Erythroblast (primary cell): ENCODE measurements around the gene MAU2.

Experiments used
- GATA1 ChIP-seq: IDR thresholded peaks from 2 replicates; pipeline ENCODE4 v1.6.1; 2011; ENCODE audit warnings: low read depth, mild to moderate bottlenecking, control low read depth, low read length, moderate library complexity
- POLR2A ChIP-seq: IDR thresholded peaks from 2 replicates; pipeline ENCODE4 v1.6.1; 2011; ENCODE audit warnings: mild to moderate bottlenecking, low read length

DNA sequence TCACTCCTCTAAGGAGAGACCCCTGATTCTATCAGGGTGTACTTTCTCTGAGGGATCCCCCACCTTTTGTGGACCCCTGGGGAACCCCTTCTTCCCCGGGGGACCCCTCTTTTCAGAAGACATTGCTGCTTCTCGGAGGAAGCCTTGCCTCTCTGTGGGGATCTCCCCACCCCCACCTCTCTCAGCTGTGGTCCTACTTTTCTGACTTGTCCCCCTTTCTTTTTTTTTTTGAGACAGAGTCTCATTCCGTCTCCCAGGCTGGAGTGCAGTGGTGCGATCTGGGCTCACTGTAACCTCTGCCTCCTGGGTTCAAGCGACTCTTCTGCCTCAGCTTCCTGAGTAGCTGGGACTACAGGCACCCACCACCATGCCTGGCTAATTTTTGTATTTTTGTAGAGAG lies 66.5 kb downstream of the MAU2 start:
- TF ChIP-seq POLR2A: no peak
- TF ChIP-seq GATA1: no peak
